T1000 (cell line): Measurements from ENCODE around the gene NUP188.
A peak's percentile ranks its signal among the peaks of the same experiment; 100 is the strongest.
"Not testable (repeated sequence)": the region's sequence is repeated elsewhere in the genome, so short reads cannot be mapped to it uniquely, and the experiment has no call there.

Experiments
- DNase-seq: peaks from one replicate; lab custom pipeline; 2025; ENCODE audit warnings: mixed read lengths; lab: John Stamatoyannopoulos, UW

The NUP188 gene

DNA sequence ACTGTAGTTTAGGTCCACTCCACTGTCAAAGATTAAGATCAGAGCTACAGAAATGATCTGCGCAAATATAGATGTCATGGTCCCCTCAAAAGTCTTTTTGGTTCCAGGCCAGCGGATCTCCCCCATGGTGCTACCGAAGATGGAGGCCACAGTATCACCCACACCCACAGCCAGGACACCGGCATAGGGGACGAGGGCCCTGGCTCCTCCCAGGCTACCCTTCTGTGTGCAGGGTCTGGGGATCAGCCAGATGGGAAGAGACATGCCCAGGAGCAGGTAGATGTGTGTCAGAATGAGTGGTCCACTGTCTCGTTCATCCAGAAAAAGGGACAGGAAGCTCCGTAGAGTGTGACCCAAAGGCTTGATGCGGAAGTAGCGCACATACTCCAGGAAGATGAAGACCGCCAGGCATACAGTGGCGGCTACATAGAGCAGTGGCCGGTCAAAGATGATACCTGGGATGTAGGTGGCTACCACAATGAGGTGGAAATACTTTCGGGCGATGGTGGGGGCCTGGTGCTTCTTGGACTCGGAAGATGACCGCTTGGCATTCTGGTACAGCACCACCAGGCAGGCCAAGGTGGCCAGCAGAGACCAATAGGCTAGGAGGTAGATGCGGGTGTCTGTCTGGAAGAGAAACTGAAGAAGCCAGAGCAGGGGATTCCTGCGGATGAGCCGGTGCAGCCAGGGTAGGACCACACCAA lies 1.5 kb upstream of the NUP188 start:
- no peak for DNase-seq

DNA sequence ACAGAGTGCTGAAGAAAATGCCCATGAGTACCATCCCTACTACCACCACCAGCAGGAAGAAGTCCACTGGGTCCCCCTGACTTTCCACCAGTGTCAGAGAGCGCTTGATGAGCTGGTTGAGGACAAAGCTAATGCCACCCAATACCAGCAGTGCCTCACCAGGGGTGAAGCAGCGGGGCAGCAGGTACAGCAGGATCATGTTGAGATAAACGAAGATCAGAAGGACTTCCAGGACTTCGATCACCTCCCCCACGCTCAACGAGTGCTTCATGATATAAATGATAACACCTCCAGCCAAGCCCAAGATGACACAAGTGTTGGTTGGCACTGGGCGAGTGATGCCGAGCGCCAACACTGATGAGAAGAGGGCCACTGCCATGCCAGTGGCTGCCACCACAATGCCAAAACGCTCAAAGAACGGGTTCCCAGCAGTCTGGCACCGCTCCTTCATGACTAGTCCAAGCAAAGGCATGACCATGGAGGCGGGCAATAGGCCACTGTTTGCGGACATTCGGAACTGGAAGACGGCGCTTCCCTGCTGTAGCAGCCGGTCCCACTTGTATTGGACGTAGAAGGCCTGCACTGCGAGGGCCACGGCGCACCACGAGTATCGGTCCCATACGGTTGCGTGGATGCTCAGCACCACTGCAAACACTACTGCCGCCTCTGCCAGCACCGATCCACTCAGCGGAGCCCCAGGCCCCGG lies 775 bp upstream of the NUP188 start:
- DNase-seq, result no peak

DNA sequence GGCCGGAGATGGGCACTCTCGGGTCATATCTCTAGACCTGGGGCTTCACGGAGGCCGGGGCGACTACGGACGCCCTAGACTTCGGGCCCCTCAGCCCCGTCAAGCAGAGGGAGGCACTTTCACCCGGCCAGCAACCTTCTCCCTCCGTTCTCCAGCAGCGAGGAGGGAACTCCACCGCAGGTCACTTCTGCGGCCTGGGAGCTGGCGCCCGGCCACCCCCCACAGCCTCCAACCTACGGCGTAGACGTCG lies 297 bp upstream of the NUP188 start:
- no peak for DNase-seq

DNA sequence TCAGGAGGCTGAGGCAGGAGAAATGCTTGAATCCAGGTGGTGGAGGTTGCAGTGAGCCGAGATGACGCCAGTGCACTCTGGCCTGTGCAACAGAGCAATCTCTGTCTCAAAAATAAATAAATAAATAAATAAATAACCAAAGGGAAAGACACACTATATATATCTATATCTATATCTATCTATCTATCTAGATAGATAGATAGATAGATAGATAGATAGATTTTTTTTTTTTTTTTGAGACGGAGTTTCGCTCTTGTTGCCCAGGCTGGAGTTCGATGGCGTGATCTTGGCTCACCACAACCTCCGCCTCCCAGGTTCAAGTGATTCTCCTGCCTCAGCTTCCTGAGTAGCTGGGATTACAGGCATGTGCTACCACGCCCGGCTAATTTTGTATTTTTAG lies 13.9 kb downstream of the NUP188 start:
- DNase-seq, result not testable (repeated sequence)

- no peak for DNase-seq
These were observed 22.0 kb downstream of the NUP188 start for GRCh38 chr9:128969491-128969890.

GRCh38 chr9:128972956-128973355 lies 25.5 kb downstream of the NUP188 start:
- DNase-seq, result peak; percentile 8

GRCh38 chr9:128979111-128979510 lies 31.6 kb downstream of the NUP188 start:
- DNase-seq, result no peak

DNA sequence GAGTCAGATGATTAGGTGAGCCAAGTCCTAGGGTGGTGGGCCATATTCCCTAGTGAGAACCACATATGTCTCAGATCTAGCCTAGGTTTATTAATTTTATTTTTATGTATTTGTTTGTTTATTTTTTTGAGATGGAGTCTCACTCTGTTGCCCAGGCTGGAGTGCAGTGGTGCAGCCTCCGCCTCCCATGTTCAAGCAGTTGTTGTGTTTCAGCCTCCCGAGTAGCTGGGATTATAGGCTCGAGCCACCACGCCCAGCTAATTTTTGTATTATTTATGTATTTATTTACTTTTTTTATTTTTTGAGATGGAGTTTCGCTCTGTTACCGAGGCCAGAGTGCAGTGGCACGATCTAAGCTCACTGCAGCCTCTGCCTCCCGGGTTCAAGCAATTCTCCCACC lies 36.0 kb downstream of the NUP188 start:
- no peak for DNase-seq

DNA sequence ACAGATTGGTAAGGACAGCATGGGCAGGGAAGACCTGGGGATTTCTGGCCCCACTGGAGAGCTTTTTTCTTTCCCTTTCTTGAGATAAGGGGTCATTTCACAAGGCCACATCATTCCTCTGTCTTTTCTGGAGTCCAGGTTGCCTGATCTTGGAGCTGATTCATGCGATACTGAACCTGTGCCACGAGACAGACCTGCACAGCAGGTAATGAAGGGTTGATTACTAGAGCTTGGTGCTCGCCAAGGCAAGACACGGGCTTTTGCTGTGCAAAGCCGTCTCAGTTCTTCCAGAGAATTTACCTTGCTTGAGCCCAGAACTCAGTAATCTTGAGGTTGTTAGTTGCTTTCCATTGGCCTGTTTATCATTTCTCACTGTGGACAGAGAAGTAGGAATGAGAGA lies 39.2 kb downstream of the NUP188 start:
- DNase-seq, result no peak

DNA sequence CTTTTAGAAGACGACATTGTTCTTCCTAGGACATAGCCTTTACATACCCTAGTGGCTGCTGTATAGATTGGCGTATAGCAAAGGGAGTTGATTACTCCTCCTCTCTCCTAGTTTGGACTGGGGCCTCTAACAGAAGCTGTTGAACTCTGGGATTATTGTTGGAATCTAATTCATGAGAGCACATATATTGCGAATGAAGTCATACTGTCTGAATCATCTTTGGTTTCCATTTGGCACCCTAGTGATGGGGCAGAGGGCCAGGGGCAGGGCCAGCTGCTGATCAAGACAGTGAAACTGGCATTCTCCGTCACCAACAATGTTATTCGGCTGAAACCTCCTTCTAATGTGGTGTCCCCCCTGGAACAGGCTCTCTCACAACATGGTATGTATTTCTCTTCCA lies 40.3 kb downstream of the NUP188 start:
- DNase-seq, result peak; percentile 47

- DNase-seq, result no peak
These were observed 45.5 kb downstream of the NUP188 start for GRCh38 chr9:128992995-128993394.

DNA sequence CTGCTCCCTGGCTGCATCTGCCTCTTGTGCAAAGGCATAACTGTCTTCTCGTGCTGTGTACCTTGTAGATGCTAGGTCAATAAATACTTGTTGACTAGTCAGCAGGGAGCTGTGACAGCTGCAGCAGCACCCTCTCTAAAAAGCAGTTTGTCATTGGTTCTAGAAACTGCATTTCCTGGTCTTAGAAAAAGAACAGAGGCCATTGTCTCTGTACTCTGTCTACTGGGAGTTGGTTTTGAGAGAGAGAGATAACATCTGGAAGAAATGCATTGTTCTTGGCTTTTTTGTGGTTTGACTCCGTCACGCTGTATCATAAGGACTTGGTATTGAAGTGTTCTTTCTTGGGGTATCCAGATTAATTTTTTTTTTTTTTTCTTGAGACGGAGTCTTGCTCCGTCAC lies 48.3 kb downstream of the NUP188 start:
- no peak for DNase-seq

GRCh38 chr9:128998462-128998861 lies 51.0 kb downstream of the NUP188 start:
- DNase-seq, result no peak

GRCh38 chr9:128999581-129000206 lies 52.2 kb downstream of the NUP188 start:
- no peak for DNase-seq

DNA sequence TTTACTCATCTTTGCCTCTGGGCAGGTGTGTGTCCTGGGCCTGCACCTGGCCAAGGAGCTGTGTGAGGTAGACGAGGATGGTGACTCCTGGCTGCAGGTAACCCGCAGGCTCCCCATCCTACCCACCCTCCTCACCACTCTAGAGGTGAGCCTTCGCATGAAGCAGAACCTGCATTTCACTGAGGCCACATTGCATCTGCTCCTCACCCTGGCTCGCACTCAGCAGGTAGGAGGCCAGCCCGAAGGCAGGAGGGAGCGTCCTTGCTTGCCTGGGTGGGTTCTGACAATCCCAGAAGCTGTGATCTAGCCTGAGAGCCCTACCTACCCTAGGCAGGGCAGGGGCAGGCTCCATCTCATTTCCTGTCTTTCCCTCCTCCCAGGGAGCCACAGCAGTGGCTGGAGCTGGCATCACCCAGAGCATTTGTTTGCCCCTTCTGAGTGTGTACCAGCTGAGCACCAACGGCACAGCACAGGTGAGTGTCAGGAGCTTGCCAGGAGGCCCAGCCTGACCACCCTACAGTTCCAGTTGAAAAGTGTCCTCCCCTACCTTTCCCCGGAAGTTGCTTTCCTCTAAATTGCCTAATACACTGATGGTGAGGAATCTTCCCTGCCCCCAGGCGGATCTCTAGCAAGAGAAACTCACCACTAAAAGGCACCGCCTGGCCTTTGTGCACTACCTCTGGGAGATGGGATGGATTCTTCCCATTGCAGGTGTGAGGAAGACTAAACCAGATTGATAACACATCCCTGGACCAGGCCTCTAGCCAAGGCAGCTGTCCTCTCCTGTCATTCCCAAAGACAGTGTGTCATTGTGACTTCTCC lies 54.2 kb downstream of the NUP188 start:
- no peak for DNase-seq

- no peak for DNase-seq
These were observed 55.5 kb downstream of the NUP188 start for GRCh38 chr9:129002992-129003391.

DNA sequence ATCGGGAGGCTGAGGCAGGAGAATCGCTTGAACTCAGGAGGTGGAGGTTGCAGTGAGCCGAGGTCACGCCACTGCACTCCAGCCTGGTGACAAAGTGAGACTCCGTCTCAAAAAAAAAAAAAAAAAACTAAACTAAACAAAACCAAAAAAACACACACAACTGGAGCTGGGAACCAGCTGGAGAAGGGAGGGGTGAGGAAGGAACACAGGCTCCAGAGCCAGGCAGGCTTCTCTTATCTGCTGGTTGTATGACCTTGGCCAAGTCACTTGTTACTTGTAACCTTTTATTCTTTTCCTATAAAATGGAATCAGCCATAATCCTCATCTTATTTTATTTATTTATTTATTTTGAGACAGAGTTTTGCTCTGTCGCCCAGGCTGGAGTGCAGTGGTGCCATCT lies 56.7 kb downstream of the NUP188 start:
- not testable (repeated sequence) for DNase-seq

GRCh38 chr9:129005336-129005997 lies 58.0 kb downstream of the NUP188 start:
- DNase-seq, result no peak

DNA sequence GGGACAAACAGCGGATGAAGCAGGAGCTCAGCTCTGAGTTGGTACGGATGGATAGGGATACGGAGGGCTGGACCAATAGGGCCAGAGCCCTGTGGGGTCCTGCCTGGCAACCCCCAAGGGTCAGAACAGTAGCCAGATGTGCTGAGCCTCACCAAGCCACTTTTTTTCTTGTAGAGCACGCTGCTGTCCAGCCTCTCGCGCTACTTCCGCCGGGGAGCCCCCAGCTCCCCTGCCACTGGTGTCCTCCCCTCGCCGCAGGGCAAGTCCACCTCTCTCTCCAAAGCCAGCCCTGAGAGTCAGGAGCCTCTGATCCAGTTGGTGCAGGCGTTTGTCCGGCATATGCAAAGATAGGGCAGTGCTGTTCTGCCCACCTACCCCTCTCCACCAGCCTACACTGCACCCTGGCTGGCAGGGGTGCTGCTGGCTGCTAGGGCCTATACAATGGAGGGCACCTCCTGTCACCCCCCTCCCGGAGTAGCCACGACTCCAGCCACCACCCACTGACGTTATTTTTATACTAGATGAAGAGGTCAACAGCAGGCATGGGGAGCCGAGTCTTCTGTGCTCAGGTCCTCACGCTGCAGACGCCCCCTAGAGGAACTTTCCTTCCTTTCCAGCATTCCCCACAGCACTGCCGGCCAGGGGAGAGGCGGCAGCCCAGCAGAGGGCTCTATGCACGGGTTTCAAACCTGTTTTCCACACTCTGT lies 59.0 kb downstream of the NUP188 start:
- DNase-seq, result peak; percentile 34

DNA sequence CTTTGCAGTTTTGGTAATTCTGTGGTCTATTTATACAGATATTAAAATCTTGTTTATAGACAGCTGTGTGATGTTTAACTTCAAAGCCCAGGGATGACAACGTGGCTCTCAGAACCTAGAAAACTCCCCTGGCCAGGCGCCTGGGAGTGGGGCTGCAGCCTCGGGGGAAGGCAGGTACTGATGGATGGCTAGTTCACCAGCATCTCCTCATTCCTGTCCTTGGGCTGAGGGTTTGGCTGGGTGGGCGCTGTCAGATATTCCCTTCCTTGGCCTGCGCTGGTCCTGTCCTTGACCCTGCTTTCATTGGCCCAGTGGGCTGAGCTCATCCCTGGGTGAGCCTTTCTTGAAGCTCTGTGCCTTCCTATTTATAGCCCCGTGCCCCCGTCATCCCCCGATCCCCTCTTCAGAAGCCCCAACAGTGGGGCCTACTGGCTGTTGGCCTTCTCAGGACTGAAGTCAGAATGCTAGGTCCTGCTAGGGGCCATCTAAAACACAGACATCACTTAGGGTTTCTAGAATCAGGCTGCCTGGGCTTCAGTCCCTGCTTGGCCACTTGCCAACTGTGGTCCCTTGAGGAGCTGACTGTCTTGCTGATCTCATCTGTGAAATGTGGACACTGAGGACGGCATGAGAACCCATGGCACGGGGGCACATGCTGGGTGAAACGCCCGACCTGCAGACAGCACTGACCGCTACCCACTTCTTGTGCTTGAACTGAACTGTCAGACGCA lies 59.7 kb downstream of the NUP188 start:
- DNase-seq, result no peak
